Measurements from ENCODE around the gene MAD1L1.

GRCh38 chr7:2139004-2139699, 93.6 kb downstream of the MAD1L1 start:
- TF ChIP-seq SNAPC2 (CRISPR knock-in tag; IDR thresholded peaks at IDR 0.05): no peak
- no peak for TF ChIP-seq POLR2A (IDR thresholded peaks at IDR 0.05; ENCODE audit: insufficient read depth in 1 of 2, low read depth in 2 of 2, low read length in 2 of 2)
- TF ChIP-seq AGO2 (optimal IDR thresholded peaks at IDR 0.05; ENCODE audit: low read depth, low read length): no peak
- no peak for TF ChIP-seq DR1 (CRISPR knock-in tag; IDR thresholded peaks at IDR 0.05)
- TF ChIP-seq ZNF841 (CRISPR knock-in tag; IDR thresholded peaks at IDR 0.05; ENCODE audit: borderline replicate concordance): no peak
- TF ChIP-seq CHD2 (IDR thresholded peaks at IDR 0.05; ENCODE audit: low read depth, low read length): no peak
- no peak for TF ChIP-seq EZH2 (conservative IDR thresholded peaks at IDR 0.05; ENCODE audit: low read depth, low read length)
- no peak for TF ChIP-seq ZNF761 (CRISPR knock-in tag; conservative IDR thresholded peaks at IDR 0.05)
- no peak for TF ChIP-seq KDM5A (IDR thresholded peaks at IDR 0.05; ENCODE audit: borderline replicate concordance, low read length)
- no peak for TF ChIP-seq MEF2D (CRISPR knock-in tag; IDR thresholded peaks at IDR 0.05)
- no peak for TF ChIP-seq NR2C2 (CRISPR knock-in tag; IDR thresholded peaks at IDR 0.05; ENCODE audit: borderline replicate concordance)
- TF ChIP-seq POLR2AphosphoS5 (IDR thresholded peaks at IDR 0.05; ENCODE audit: low read depth, low read length): no peak

Data from HepG2 (cell line).